SK-N-MC (cell line): Measurements from ENCODE around the gene PICK1.

ENCODE experiments used
- EZH2 ChIP-seq: fragments of 200-600 bp; sonication (generic); IDR thresholded peaks from one replicate; pipeline ENCODE4 v1.6.1; 2017; ENCODE audit warnings: antibody characterized with exemption
- POLR2AphosphoS5 ChIP-seq: IDR thresholded peaks from 2 replicates; pipeline ENCODE4 v1.6.1; 2012; ENCODE audit warnings: mild to moderate bottlenecking, low read depth, low read length, borderline replicate concordance

DNA sequence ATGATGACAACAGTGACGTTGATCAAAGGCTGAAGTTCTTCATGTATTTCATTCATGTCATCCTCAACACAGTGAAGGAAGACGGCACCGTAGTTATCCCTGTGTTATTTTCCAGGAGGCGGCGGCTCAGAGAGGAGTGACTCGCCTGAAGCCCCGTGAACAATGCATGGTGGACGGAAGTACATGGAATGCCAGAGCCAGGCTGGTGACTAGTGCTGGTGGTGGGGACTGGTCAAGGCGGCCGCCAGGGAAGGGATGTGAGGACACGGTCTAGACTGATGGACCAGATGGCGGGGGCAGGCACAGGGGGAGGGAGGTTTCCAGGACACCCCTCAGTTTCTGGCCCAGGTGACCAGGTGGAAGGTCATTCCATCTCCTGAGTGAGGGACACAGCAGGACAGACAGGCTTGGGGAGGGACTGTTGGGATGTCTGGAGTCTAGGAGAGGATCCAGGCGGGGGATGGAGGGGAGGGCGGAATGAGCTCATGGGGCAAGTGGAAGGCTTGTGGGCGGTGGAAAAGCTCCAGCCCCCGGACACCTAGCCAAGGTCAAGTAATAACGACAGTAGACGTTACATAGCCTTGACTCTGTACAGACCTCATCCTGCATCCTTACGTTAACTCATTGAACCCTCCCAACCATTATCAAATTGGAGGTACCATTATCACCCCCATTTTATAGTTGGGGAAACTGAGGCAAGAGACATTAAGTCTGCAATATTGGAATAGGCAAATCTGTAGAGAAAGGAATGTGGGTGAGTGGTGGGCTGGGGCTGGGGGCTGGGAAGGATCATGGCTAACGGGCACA is 16.0 kb upstream of the PICK1 start:
- TF ChIP-seq EZH2 (no peak), POLR2AphosphoS5 (no peak)
